D721Med (cell line): ENCODE results near the gene SAP30L.

Experiments
- DNase-seq: peaks from one replicate; pipeline ENCODE4 v3.0.0; 2011; ENCODE audit warnings: low spot score; ENCODE audit not compliant: insufficient read length
- FAIRE-seq: peaks from 2 replicates; lab custom pipeline; 2011; peaks lifted over from hg19 to GRCh38; lab: Jason Lieb, UNC
- TF ChIP-seq, protein P1 (sequence below): IDR thresholded peaks from 2 replicates; pipeline ENCODE4 v1.5.1; 2012; ENCODE audit warnings: mild to moderate bottlenecking, control low read depth; ENCODE audit not compliant: insufficient read depth; ENCODE audit errors: missing control alignments

The SAP30L gene

GRCh38 chr5:154446195-154447088 lies 645 bp downstream of the SAP30L start:
- DNase-seq (no peak), FAIRE-seq (no peak)

DNA sequence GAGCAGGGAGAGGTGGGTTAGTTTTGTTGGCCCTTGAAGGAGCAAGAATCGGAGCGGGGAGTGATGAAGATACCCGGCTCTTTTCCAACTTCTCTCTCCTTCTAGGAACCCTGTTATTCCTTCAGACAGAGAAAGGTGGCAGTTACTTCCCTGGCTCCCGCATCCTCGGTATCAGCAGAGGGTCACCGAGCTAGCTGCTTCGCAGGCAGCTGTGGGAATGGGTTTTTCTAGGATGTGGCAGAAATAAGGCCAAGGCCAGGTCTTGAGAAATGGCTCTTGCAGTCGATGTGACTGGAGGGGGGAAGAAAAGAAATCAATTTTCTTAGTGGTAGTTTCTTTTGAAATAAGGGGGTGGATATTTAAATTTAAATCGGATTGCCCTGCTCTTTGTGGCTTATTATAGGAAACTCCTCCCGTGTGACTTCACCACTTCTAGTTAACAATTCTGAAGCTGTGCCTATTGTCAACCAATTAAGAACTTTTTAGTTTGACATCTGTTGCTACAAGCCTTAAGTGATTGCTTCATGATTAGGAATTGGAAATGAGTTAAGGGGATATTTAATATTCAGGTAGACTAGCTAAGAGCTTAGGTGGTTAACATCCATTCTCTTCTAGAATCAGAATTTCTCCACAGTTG lies 1.4 kb downstream of the SAP30L start:
- DNase-seq (no peak), FAIRE-seq (no peak)
- TF ChIP-seq, protein P1, sequence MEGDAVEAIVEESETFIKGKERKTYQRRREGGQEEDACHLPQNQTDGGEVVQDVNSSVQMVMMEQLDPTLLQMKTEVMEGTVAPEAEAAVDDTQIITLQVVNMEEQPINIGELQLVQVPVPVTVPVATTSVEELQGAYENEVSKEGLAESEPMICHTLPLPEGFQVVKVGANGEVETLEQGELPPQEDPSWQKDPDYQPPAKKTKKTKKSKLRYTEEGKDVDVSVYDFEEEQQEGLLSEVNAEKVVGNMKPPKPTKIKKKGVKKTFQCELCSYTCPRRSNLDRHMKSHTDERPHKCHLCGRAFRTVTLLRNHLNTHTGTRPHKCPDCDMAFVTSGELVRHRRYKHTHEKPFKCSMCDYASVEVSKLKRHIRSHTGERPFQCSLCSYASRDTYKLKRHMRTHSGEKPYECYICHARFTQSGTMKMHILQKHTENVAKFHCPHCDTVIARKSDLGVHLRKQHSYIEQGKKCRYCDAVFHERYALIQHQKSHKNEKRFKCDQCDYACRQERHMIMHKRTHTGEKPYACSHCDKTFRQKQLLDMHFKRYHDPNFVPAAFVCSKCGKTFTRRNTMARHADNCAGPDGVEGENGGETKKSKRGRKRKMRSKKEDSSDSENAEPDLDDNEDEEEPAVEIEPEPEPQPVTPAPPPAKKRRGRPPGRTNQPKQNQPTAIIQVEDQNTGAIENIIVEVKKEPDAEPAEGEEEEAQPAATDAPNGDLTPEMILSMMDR, result no peak

More at GRCh38 chr5:154446195-154447088, 645 bp downstream of the SAP30L start:
- TF ChIP-seq, protein P1, result no peak

DNA sequence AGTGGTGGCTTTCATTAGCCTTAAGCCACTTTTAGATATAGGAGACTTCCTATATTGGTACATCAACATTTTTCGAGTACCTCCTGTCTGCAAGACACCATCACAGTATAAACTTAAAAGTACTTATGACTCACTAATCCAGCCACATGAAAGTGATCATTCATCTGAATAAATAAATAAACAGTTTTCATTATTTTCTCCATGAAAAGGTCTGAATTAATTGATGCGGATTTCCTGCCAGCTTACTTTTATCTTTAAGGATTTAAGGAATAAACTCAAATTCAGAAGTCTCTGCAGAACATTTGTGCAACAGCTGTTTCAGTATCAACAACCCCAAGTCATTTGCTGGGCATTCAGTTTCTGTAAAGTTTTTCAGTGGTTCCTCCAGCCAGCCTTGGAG lies 4.0 kb downstream of the SAP30L start:
- TF ChIP-seq, protein P1, result no peak
- DNase-seq (no peak), FAIRE-seq (no peak)

DNA sequence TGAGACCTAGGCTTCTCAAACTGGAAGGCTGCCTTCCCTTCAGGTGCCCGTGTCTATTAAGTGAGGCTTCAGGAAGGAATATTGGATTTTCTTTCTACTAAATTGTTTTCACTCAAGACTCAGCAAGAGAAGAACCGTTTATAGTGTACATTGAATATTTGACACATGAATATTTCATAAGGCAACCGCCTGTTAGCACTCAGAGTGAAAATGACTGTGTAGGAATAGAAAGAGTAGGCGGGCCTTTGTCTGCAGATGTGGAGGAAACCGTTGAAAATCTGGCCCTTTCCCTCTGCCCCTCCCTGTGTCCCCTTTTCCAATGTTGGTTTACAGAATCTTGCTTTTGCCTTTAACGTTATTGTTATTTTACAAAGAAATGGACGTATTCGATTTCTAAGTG lies 6.2 kb downstream of the SAP30L start:
- no peak for FAIRE-seq
- no peak for DNase-seq
- TF ChIP-seq, protein P1, result no peak

GRCh38 chr5:154455585-154455984 lies 9.8 kb downstream of the SAP30L start:
- FAIRE-seq, result no peak
- TF ChIP-seq, protein P1, result no peak
- no peak for DNase-seq

GRCh38 chr5:154456540-154456939 lies 10.7 kb downstream of the SAP30L start:
- no peak for FAIRE-seq
- TF ChIP-seq, protein P1, result no peak
- DNase-seq, result no peak
